Transverse colon (tissue), 4 donors: ENCODE measurements around the gene KBTBD2.
"Not testable (repeated sequence)": the region's sequence is repeated elsewhere in the genome, so short reads cannot be mapped to it uniquely, and the experiment has no call there.

Experiments
- CTCF ChIP-seq, 5 experiments: fragments of 200-600 bp in 3 of 5; fragments of 450-650 bp in 2 of 5; sonication (generic) in 3 of 5; IDR thresholded peaks; 1 replicate in 2 of 5; 2 replicates in 3 of 5; pipeline ENCODE4 v1.5.1; 2016 to 2017; ENCODE audit warnings: antibody characterized with exemption in 5 of 5, inconsistent platforms in 3 of 5, mild to moderate bottlenecking in 2 of 5, moderate library complexity in 1 of 5
- EP300 ChIP-seq: sonication (generic); formaldehyde crosslinking; IDR thresholded peaks from one replicate; pipeline ENCODE4 v1.6.1; 2017; ENCODE audit warnings: antibody characterized with exemption, low read depth
- POLR2AphosphoS5 ChIP-seq, 3 donors: sonication (generic); formaldehyde crosslinking; IDR thresholded peaks; one replicate each; pipeline ENCODE4 v1.6.1; 2016; ENCODE audit warnings: antibody characterized with exemption in 3 of 3

GRCh38 chr7:32863872-32864271 is 27.7 kb downstream of the KBTBD2 start:
- not testable (repeated sequence) for TF ChIP-seq CTCF (IDR thresholded peaks at IDR 0.05); POLR2AphosphoS5 (IDR thresholded peaks at IDR 0.05); EP300
